ENCODE results near the gene FAM193B.
A peak's percentile ranks its signal among the peaks of the same experiment; 100 is the strongest.

Gene FAM193B

DNA sequence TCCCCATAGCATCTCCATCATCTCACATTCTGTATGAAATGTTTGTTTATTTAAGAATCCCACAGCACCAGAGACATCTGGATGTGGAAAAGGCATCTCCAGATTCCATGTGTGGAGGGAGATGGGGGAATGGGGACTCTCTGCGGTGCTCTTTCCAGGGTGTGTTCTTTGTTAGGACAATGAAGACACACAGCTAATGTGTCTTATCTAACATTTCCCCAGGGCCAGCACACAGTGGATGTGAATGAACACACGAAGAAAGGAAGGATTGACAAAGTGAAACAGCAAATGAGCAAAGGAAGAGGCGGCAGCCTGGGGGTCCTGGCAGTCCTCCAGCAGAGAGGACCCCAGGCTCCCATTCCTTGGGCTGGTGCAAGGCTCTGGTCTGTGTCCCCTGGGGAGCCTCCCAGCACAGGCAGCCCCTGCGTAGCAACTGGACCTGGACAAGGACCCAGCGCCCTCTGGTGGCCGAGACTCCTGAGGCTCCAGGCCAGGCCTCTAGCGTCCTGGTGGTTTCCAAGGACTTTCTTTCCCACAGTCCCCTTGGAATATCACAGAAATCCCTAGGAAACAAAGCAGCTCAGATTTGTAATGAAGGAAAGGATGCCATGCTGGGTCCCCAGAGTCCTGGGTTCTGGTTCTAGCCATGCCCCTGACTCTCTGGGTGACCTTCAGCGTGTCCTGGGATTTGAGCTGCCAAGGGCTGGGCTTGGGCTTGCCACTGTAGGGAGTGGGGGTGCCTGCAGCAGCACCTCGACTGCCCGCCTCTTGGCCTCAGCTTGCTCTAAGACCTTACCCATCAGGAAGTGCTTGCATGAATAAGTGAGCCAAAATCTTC is 53.5 kb downstream of the FAM193B start:
- peak; percentile 64 to 86 for DNase-seq (ENCODE audit: low read depth in 2 of 2)

DNA sequence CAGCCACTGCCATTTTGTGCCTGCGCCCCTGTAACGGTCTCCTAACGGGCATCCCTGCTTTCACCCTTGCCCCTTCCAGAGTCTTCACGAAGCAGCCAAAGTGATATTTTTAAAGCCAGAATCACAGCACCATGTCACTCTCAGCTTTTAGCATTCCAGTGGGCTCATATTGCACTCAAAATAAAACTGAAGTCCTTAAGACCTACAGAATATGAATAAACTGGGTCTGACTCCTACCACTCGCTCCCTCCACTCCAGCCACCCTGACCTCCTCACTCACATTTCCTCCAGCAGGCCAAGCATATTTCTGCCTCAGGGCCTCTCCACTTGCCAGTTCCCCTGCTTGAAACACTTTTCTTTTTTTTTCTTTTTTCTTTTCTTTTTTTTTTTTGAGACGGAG is 54.5 kb downstream of the FAM193B start:
- DNase-seq (ENCODE audit: low read depth in 2 of 2), result no peak

DNA sequence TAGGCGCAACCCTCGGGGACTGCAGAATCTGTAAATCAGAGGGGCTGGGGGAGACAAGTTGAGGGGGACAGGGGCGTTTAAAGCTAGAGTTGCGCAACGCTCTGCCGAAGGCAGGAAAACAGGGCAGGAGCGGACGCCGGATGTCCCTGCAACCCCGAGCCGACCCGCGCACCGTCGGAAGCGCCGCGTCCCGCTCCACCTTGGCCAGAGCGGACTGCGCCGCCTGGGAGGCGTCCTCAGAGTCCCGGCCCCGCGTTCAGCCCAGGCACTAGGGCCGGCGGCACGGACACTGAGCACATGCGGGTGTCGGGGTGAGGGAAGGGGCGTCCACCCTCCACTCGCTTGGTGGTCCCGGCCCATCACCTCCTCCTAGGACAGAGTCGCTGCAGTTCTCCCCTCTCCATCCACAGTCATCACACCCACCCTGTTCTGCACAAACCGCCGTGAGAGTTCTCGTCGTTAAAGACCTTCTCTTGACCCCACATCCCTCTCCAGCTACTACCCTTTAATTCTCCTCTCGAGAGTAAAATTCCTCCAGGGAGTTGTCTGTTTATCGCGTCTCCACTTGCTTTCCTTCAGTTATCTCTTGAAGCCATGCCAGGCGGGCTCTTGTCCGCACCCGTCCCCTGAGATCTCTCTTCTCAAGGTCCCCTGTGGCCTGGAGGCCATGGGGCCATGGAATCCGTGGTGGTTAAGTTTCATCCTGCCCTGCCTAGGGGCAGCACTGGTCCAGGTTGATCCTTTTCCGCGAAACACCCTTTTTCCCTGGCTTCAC is 56.2 kb downstream of the FAM193B start:
- DNase-seq (ENCODE audit: low read depth in 2 of 2), result no peak

DNA sequence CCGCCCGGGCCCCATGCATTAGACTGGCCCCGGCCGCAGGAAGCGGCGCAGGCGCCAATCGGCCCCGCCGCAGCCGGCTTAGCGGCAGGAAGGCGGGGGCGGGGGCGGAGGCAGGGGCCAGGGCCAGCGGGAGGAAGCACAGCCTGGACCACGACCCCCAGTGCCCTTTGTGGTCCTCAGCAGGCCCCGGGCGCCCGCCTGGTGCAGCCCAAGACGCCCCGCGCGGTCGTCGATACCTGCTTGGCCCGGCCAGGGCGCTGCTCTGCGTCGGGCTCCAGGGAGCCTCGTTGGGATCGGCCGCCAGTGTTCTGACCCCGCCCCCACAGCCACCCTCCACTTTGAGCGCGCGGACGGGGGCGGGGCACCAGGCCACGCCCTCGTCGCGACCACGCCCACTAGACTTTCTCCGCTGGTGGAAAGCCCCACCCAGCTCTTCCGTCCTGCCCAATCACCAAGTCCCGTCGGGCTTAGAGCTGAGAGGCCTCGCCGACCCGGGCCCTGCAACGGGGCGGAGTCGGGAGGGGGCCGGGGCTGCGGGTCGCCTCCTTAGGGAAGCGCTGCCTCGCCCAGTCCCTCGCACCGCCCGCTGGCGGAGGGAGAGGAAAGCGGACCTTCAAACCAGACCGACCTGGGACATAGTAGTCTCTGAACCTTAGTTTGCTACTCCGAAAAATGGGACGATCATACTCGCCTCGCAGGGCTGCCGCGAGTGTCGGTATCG is 56.9 kb downstream of the FAM193B start, which contains the start of gene PDLIM7:
Gene PDLIM7, minus strand, starts transcription at position 313 of the 721 bp plus-strand sequence. CDS start 1,092 bp downstream, outside the sequence.
- DNase-seq (ENCODE audit: low read depth in 2 of 2), result peak; percentile 84 to 89

DNA sequence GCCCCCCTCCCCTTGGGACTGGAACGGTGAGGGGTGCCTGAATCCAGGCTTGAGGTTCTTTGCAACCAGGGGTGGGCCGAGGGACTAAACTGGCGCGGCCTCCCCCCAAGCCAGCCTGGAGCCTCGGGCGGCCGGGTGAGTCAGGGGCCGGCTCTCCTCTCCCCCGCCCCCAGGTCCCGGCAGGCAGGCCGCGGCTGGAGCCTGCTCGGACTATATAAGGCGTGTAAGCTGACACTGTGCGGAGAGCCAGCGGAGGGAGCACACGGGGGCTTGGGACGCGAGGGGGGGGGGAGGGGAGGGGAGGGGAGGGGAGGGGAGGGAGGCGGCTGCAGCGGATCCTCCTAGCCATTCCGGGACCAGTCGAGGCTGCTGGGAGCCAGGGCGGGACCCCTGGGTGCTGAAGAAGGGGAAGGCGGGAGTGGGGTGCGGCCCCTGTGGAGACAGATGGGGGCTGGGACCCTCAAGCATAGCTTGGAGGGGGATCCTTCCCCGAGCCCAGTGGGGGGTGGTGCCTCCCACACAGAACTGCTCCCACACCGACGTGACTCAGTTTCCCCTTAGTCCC is 57.6 kb downstream of the FAM193B start:
- no peak for DNase-seq (ENCODE audit: low read depth in 2 of 2)

DNA sequence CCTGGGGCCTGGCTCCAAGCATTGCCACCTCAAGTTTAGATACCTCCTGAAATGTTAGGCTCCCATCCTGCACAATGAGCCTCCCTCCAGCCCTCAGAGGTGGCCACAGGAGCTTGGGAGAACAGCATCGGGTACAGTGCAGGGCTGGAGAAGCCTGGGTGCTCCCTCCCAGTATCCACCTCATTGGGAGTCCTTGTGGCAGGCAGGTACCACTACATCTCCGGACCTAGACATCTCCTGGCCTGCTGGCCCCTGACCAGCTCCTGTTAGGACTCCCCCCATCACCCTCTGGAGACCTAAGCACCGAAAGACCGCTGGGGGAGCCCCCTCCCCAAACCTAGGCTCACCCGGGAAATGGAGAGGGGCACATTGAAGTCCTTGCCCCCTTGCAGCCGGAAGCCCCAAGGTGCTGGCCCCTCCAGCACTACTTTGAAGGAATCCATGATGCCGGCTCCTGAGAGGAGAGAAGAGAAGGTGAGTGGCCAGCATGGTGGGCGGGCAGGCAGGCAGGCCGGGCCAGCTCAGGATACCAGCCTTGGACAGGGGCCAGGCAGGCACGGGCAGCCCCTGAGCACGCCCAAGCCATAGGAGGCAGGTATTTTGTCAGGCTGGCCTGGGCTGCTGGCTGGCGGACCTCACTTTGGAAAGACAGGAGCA is 58.2 kb downstream of the FAM193B start:
- DNase-seq (ENCODE audit: low read depth in 2 of 2), result no peak

DNA sequence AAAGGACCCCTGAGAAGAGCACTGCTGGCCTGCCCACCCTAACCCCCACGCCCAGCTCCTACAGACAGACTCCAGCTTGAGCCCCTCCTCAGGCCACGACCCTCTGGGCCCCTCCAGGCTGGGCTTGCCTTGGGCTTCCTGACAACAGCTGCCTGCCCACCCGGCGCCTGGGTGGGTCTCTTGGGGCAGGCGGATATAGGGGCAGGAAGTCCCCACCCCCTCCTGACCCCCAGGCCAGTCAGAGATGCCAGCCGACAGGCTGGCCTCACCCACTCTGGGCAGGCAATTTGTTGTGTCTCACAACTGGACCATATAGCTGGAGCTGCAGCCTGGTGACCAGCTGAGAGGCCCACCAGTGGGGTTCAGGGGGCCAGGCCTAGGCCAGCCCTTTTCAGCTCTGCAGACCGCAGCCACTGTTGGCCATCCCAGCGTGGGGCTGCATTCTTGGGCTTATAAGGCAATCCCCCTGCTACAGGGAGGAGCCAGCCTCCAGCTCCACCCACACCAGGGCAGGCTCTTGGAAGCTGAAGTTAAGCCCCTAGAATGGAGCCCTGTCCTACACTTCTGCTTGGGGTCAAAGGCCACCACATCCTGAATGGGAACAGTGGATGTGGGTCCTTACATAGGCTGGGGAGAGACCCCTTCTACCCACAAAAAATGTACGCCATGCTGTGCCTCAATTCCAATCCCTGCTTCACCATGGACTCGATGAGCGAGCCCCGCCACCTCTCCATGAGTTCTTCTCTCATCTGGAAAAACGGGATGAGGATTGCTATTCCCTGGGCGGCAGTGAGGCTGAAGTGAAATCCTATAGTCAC is 58.9 kb downstream of the FAM193B start:
- no peak for DNase-seq (ENCODE audit: low read depth in 2 of 2)

DNA sequence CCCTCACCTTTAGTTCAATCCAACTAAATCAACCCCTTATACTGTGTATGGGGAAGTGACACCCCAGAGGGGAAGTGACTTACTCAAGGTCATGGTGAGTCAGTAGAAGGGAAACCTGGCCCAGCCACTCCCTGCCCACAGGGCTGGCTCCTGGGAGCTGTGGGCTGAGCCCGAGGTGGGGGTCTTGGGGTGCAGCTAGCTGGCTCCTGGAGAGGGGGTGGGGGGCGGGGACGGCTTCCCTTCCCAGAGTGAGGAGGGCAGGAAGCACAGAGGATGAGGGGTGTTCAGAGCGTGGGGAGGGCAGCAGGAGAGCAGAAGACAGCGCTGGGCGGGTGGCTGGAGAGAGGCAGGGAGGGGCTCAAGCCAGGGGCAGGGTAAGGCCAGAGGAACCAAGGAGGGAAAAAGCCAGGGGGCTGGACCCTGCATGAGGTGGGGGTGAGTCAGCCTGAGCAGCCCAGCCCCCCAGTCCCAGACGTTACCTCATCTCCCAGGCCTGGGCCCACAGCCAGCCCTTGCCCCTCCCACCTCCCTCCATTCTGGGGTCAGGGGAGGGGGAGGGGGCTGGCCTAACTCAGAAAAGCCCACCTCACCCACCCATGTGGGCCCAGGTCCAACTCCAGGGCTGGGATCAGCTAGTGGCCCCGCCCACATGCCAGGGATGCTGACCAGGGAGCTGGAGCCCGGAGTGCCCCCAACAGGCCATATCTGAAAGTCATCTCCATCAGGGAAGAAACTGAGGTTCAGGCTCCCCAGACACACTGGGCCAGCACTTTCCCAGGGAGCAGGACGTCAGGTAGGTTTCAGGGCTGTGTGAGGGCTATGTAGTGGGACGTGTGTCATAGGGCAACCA is 59.8 kb downstream of the FAM193B start:
- no peak for DNase-seq (ENCODE audit: low read depth in 2 of 2)

DNA sequence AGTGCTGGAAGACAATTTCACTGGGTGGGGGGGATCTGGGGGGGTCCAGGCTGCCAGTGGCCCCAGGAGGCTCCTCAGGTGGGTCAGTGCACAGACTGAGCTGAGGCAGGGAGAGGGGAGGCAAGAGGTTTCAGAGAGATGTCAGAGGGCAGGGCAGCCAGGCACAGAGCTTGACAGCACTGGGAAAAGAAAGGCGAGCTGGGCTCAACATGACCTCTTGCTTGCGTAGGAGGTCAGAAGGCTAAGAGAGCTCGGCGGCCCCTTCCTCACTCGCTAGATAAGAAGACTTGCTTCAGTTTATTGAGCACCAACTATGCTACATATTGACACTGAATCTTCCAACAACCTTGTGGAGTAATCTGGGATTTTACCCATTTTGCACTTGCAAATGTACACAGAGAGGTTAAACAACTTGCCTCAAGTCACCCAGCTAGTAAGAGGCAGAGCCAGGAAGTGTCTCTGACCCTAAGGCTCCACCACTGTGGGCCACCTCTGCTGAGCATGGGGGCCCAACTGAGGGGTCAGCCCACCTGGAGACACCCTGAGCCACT is 60.5 kb downstream of the FAM193B start:
- DNase-seq (ENCODE audit: low read depth in 2 of 2), result no peak

DNA sequence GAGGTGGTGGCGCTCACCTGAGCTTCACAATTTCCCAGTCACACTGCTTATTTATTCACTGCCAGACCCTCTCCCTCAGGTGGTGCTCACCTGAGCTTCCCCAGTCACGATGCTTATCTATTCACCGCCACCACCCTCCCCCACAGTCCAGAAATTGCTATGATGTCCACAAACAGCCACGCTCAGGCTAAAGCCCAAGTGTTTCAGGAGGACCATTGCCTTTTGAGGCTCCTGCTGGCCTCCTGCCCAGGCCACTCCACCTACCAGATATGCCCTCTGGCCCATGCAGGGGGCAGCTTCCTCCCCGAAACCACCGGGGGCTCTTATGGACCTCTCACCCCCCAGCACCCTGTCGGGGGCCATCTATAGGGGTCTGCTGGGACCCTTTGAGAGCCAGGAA is 61.5 kb downstream of the FAM193B start:
- DNase-seq (ENCODE audit: low read depth in 2 of 2), result no peak

DNA sequence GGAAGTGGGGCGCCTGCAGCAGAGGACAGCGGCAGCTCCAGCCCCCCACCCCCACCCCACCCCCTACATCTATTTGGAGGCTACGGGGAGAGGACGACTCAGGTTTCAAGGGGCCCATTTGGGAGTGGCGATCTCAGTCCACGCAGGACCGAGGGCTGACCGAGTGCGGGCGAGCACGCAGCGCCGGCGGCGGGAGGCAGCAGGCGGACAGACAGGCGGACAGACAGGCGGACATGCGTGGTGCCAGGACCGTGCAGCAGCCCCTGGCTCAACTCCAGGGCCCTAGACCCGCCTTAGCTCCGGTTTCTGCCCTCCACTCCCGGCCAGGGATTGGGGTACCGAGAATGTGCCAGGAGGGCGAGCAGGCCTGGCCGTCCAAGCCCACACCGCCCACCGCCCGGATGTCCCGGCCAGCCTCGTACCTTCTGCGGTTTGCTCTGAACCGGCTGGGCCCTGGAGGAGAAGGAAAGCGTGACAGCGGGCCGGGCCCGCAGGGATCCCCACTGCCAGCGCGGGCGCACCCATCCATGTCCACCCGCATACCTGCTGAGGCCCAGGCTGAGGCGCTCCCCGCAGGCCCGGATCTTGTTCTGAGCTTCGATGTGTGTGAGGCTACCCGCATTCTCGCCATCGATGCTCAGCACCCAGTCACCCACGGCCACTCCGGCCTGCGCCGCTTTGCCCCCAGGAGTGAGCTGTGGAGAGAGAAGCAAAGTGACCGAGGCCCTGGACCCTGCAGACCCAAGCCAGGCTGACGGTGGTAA is 62.2 kb downstream of the FAM193B start:
- DNase-seq (ENCODE audit: low read depth in 2 of 2), result no peak

DNA sequence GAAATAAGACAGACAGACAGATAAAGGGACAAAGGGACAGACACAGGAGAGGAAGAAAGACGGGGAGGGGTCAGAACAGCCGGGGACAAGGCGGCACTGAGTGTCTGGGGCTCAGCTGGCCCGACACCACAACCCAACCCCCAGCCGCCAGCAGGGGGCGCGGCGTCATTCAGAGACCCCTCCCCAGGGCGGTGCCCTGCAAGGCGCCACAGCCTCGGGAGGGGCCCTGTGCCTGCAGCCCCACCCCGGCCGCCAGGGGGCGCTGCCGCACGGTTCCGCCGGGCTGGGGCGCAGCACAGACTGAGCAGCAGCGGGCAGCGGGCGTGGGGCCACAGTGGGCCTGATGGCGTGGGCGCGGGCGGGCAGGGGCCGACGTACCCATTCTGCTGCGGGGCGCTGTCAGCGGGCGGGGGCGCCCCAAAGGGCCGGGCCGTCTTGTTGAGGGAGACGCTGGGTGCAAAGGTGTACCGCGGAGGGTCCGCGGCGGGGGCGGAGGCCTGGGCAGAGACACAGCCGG is 62.9 kb downstream of the FAM193B start:
- DNase-seq (ENCODE audit: low read depth in 2 of 2), result no peak

DNA sequence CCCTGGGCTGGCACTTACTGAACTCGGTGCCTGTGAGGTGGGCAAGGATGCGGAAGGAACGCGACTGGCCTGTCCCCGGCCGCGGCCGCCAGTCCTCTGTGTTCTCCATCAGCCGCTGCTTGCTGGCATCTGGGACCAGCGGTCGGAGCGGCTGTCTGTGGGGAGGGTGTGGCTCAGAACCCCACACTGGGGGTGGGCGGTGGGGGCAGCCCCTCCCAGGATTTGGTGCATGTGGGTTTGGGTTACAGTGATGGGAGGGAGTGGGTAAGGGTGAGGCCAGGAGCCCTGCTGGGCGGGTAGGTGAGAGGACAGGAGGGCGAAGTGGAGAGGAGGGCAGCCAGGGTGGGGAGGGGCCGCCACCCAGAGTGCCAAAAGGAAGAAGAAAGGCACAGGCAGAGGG is 63.4 kb downstream of the FAM193B start:
- DNase-seq (ENCODE audit: low read depth in 2 of 2), result no peak

DNA sequence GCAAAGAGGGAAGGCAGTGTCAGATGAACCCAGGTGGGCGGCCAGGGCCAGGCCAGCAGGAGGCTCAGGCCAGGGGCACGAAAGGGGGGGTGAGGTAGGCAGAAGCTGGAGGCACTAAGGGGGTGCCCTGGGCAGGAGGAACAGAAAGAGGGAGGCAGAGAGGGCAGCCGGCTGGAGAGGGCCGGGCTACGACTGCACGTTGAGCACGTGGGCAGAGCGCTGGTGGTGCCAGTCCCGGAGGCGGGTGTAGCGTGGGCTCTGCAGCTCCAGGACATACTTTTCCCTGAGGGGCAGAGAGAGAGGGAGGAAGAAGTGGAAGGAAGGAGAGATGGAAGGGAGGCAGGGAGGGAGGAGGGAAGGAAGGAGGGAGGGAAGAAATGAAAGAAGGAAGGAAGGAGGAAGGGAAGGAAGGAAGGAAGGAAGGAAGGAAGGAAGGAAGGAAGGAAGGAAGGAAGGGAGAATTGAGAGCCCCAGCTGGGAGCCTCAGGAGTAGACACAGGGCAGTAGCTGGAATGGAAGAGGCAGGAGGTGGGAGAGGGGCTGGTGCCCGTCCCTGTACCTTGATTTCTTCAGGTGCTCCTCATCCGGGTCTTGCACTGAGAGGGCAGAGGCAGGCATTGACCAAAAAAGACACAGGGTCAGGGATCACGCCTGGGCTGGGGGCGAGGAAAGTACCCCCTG is 63.9 kb downstream of the FAM193B start:
- DNase-seq (ENCODE audit: low read depth in 2 of 2), result no peak

DNA sequence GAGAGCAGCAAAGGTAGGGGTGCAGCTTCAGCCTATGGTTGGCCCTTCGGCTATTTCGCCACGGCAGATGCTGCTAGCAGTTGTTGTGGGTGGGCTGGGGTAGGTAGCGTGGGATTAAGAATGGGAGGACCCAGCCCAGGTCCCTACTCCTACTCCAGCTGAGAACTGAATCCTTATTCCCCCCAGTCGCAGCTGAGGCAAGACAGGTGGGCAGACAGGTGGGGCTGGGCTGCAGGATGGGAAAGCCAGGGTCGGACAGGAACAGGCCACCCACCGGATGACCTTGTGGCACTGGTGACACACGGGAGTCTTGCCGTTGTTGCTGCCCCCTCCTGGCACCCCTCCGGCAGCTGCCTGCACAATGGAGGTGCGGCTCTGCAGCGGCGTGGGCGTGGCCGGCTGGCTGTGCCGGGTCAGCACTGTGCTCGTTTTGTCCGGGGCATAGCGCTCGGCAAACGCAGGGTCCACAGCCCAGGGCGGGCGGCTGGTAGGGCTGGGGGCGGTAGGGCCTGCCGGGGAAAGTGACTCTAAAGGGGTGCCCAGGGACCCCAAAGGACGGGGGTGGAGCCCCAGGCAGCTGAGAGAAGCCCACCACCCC is 65.1 kb downstream of the FAM193B start:
- no peak for DNase-seq (ENCODE audit: low read depth in 2 of 2)

DNA sequence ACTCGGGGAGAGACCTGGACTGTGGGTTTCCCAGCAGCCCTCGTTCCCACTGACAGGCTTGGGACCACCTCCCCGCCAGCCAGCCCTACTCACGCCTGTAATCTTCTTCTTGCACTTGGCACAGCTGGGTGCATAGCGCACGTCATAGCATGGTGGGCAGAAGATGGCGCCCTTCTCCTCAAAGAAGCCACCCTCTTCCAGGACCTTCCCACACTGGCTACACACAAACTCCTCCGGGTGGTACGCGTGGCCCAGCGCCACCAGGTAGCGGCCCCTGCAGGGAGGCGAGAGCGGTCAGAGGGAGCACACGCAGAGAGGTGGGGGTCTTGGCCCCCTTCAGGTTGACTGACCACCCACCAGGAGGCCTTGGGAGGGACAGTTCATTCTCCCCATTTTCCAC is 66.4 kb downstream of the FAM193B start:
- no peak for DNase-seq (ENCODE audit: low read depth in 2 of 2)

DNA sequence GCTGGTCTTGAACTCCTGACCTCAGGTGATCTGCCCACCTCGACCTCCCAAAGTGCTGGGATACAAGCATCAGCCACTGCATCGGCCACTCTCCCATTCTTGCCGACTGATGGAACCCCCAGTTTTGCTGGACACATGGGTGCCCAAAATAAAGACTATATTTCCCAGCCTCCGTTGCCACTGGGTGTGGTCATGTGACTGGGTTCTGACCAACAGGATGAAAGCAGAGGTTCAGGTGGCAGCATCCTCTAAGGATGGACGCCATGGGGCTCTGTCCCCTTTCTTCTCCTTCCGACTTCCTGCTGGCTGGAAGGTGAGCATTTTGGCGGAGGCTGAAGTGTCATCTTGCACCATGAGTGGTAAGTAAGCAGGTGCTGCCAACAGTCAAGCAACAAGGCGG is 67.2 kb downstream of the FAM193B start:
- DNase-seq (ENCODE audit: low read depth in 2 of 2), result no peak

All from stimulated activated CD8-positive, alpha-beta memory T cell treated with anti-CD3 and anti-CD28 coated beads, Interleukin-7, amount 100 ng/mL, for 1 hour (primary cell).